Mammary epithelial cell (primary cell): ENCODE results near the gene HOXB4.

Source experiments
- EZH2 ChIP-seq: IDR thresholded peaks from 2 replicates; pipeline ENCODE4 v1.6.1; 2012; ENCODE audit warnings: low read length, inconsistent platforms, borderline replicate concordance
- TF ChIP-seq, protein P1 (sequence below), 2 donors: IDR thresholded peaks in 1 of 2; conservative IDR thresholded peaks in 1 of 2; 2 replicates each; pipeline ENCODE4 v1.5.1; 2011 to 2012; ENCODE audit warnings: inconsistent platforms in 2 of 2, low read length in 2 of 2, mild to moderate bottlenecking in 2 of 2, control low read depth in 1 of 2, low read depth in 1 of 2; ENCODE audit not compliant: insufficient read depth in 1 of 2; ENCODE audit errors: extremely low read depth in 1 of 2

DNA sequence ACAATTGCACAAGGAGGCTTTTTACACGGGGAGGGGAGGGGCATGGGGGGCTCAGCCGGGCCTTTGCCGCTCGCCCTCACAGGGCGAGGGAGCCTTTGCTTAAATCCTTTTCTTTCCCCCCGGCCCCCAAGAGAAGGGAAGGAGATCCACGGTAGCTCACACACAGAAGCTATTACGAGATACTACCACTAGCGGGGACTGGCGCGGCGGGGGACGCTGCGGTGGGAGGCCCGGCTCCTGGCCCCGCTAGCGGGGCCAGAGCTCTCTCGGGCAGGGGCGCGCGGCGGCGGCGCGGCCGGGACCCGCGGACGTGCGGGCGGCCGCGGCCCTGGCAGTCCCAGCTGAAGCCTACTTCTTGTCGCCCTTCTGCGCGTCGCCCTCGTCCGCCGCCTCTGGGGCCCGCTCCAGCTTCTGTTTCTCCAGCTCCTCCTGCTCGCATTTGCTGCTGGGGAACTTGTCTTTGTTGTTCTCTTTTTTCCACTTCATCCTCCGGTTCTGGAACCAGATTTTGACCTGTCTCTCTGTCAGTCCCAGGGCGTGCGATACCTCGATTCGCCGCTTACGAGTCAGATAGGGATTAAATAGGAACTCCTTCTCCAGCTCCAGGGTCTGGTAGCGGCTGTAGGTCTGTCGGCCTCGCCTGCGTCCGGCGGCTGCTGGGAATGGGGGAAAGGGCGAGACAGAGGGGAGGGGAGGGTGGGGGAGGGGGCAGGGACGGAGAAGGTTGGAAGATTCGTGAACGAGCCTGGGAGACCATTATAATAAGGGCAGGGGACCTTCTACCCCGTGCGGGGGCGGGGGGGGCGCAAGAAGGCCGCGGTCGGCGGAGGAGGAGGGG is 34.9 kb upstream of the HOXB4 start:
- TF ChIP-seq, protein P1, sequence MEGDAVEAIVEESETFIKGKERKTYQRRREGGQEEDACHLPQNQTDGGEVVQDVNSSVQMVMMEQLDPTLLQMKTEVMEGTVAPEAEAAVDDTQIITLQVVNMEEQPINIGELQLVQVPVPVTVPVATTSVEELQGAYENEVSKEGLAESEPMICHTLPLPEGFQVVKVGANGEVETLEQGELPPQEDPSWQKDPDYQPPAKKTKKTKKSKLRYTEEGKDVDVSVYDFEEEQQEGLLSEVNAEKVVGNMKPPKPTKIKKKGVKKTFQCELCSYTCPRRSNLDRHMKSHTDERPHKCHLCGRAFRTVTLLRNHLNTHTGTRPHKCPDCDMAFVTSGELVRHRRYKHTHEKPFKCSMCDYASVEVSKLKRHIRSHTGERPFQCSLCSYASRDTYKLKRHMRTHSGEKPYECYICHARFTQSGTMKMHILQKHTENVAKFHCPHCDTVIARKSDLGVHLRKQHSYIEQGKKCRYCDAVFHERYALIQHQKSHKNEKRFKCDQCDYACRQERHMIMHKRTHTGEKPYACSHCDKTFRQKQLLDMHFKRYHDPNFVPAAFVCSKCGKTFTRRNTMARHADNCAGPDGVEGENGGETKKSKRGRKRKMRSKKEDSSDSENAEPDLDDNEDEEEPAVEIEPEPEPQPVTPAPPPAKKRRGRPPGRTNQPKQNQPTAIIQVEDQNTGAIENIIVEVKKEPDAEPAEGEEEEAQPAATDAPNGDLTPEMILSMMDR (conservative IDR thresholded peaks at IDR 0.05 in 1 of 2, IDR thresholded peaks at IDR 0.05 in 1 of 2; ENCODE audit: extremely low read depth in 1 of 2, insufficient read depth in 1 of 2, low read depth in 1 of 2, low read length in 2 of 2), result no peak
- TF ChIP-seq EZH2, result peak; percentile 88
